ENCODE results near the gene NT5DC3. TPM values are rescaled to one million over a fixed set of nuclear protein-coding genes. Genes with fewer than 3 reads are reported as not detected.
A peak's percentile ranks its signal among the peaks of the same experiment; 100 is the strongest.

Gene NT5DC3
- total RNA-seq, result 10 to 100 TPM; 12.4 to 29.7 TPM

DNA sequence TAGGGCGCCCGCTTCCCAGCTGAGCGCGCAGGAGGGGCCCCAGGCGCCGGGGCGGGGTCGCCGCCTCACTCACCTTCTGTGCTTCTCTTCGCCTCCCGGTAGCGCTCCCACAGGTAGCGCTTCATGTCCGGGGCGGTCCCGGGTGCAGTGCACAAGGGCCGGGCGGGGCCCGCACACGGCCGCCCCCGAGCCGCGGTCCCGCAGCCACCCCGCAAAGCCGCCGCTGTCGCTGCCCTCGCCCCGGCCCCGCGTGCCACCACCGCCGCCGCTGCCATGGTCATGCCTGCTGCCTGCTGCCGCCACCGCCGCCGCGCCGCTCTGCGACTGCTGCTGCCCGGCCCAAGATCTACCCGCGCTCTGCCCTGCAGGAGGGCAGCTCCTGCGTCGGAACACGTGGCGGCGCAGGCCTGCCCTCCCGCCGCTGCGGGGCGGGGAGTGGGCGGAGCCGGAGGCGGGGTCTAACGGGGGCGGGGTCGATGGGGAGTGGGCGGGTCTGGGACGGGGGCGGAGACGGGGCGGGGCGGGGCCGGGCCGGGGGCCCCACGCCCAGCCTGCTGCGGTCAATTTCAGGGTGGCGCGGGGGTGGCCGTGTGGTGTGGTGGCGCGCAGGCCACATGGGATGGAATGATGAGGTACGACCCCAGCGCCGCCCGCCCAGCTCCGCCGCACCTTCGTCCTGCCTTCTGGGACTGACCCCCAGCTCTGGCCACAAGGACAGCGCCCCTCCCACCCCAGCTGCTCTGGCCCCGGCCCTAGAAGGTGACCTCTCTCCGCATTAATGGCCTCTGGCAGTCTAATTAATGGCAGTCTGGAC is at the start of gene NT5DC3:
Gene NT5DC3, minus strand, starts transcription at position 359 of the 814 bp plus-strand sequence. Its CDS starts 78 bp downstream, at position 281.
- TF ChIP-seq, protein P1, sequence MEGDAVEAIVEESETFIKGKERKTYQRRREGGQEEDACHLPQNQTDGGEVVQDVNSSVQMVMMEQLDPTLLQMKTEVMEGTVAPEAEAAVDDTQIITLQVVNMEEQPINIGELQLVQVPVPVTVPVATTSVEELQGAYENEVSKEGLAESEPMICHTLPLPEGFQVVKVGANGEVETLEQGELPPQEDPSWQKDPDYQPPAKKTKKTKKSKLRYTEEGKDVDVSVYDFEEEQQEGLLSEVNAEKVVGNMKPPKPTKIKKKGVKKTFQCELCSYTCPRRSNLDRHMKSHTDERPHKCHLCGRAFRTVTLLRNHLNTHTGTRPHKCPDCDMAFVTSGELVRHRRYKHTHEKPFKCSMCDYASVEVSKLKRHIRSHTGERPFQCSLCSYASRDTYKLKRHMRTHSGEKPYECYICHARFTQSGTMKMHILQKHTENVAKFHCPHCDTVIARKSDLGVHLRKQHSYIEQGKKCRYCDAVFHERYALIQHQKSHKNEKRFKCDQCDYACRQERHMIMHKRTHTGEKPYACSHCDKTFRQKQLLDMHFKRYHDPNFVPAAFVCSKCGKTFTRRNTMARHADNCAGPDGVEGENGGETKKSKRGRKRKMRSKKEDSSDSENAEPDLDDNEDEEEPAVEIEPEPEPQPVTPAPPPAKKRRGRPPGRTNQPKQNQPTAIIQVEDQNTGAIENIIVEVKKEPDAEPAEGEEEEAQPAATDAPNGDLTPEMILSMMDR (IDR thresholded peaks at IDR 0.05), result peak in 1 of 4 experiments; percentile 42
- TF ChIP-seq POLR2AphosphoS5 (IDR thresholded peaks at IDR 0.05) (peak; percentile 87), POLR2A (IDR thresholded peaks at IDR 0.05) (peak; percentile 88)
- DNase-seq (ENCODE audit: low spot score), result peak; percentile 85
- intact Hi-C loops (cut with DNase I), result loop anchor here (2.0 kb wide), 1 partner anchor 36 kb away; no protein-coding TSS in a partner anchor
- H3K27ac ChIP-seq, result peak within 1 kb of the TSS; percentile 78 to 81
- H3K4me3 ChIP-seq, result peak within 1 kb of the TSS; percentile 63 to 78
- no peaks in the 10 kb centered on the region for H3K27me3 ChIP-seq (replicated peaks; ENCODE audit: insufficient read depth)
- H3K36me3 ChIP-seq, result no peaks in the 10 kb centered on the region
- H3K4me1 ChIP-seq (replicated peaks), result no peaks in the 10 kb centered on the region
- 2% methylated on average over 19 of the region's 86 CpGs for WGBS
- H3K9me3 ChIP-seq, result no peaks in the 10 kb centered on the region

DNA sequence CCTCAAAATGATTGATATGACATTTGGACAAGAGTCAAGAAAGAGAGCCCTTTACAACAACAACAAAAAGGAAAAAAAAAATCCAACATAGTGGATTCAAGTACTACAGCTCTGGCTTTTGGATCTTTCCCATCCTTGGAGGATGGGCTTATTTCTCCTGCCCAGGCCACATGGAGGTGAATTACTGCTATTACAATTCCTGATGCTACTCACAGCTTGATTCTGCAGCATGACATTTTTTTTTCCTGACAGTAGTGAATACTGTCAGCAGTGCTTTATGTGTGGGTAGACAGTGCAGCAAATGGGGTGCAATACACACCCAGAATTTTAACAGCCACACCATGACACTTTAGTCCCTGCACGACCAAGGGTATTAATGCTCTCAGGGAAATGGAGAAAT is 46.7 kb upstream of the NT5DC3 start:
- Histone ChIP-seq H3K4me1 (replicated peaks) (no peaks in the 10 kb centered on the region), H3K27me3 (replicated peaks; ENCODE audit: insufficient read depth) (no peaks in the 10 kb centered on the region), H3K4me3 (no peak overlapping the region), H3K9me3 (no peaks in the 10 kb centered on the region), H3K36me3 (no peaks in the 10 kb centered on the region), H3K27ac (no peak overlapping the region)
- TF ChIP-seq POLR2AphosphoS5 (IDR thresholded peaks at IDR 0.05), result no peak
- no peak for DNase-seq (ENCODE audit: low spot score)
- 68% methylated on average over 1 of the region's 1 CpG for WGBS
- intact Hi-C loops (cut with DNase I), result no loop called here

DNA sequence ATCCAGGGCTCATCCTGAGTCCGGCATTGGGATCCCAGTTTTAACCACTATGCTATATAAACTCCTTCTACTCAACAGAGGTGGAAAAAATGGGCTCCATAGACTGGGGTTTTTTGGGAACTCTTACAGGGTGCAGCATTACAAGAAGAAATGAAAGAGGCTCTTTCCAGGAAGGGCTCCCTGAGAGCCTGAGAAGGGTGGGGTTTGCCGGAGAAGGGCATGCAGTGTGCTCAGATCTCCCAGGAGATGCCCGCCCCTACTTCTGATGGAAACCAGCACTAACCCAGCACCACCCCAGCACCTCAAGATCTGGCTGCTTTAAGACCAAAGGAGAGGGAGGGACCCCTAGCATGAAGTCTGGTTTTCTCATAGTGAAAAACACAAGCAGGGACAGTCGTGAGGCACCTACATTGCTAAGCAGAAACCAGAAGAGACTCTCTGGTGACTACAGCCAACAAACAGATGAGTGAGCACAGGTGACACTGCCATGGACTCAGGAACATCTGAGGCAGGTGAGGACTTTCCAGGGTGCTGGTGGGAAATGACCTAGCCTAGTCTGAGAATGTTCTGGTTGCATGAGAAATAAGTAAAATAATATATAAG is 45.3 kb upstream of the NT5DC3 start:
- no peak for DNase-seq (ENCODE audit: low spot score)
- no peaks in the 10 kb centered on the region for H3K36me3 ChIP-seq
- intact Hi-C loops (cut with DNase I), result no loop called here
- TF ChIP-seq POLR2A (IDR thresholded peaks at IDR 0.05) (no peak), POLR2AphosphoS5 (IDR thresholded peaks at IDR 0.05) (no peak)
- TF ChIP-seq, protein P1 (IDR thresholded peaks at IDR 0.05), result no peak
- no peaks in the 10 kb centered on the region for H3K9me3 ChIP-seq
- 32% methylated on average over 4 of the region's 4 CpGs for WGBS
- H3K4me3 ChIP-seq, result no peak overlapping the region
- no peaks in the 10 kb centered on the region for H3K4me1 ChIP-seq (replicated peaks)
- H3K27ac ChIP-seq, result no peak overlapping the region
- no peaks in the 10 kb centered on the region for H3K27me3 ChIP-seq (replicated peaks; ENCODE audit: insufficient read depth)

DNA sequence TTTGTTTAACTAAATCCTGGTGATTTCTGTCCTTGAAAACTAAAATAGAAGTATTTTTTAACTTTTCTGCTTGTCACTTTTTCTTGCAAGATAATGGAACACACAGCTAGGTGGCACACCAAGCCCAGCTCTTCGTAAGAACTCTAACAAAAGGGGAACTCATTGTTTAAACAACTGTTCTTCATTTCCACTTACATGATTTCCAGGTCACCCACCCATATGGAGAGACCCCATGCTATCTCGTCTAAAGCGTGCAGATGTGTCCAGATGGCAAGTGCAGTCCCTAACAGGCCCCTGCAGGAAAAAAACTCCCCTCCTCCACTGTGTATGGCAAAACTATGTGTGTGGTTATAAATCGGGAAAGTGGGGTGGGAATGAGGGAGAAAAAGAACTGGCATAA is 43.3 kb upstream of the NT5DC3 start:
- Histone ChIP-seq H3K4me3 (no peak overlapping the region), H3K27ac (no peak overlapping the region), H3K27me3 (replicated peaks; ENCODE audit: insufficient read depth) (no peaks in the 10 kb centered on the region), H3K36me3 (no peaks in the 10 kb centered on the region), H3K9me3 (no peaks in the 10 kb centered on the region), H3K4me1 (replicated peaks) (no peaks in the 10 kb centered on the region)
- intact Hi-C loops (cut with DNase I), result no loop called here
- TF ChIP-seq, protein P1 (IDR thresholded peaks at IDR 0.05), result peak in 3 of 4 experiments; percentile 37 to 59 (median 39)
- TF ChIP-seq POLR2AphosphoS5 (IDR thresholded peaks at IDR 0.05), result no peak
- DNase-seq (ENCODE audit: low spot score), result no peak
- WGBS, result 24% methylated on average over 4 of the region's 4 CpGs

DNA sequence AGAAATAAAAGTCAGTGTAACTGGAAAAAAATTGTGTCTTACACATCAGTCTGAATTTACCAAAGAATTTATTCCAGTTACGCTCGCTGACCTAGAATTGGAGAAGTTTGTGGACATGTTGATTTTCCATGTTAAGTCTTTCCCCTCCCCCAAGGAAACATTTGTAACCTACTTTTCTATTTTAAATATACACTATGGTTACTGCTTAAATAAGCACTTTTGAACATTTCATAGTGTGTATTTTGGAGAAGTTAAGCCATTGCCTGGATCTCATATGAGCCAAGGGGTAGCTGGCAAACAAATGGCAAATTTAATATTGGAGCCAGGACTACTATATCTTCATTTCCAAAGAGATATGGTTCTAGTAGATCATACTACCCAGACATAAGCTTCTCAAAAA is 42.9 kb upstream of the NT5DC3 start:
- Histone ChIP-seq H3K4me1 (replicated peaks) (no peaks in the 10 kb centered on the region), H3K27me3 (replicated peaks; ENCODE audit: insufficient read depth) (no peaks in the 10 kb centered on the region), H3K27ac (no peak overlapping the region), H3K4me3 (no peak overlapping the region), H3K9me3 (no peaks in the 10 kb centered on the region), H3K36me3 (no peaks in the 10 kb centered on the region)
- intact Hi-C loops (cut with DNase I), result no loop called here
- no peak for TF ChIP-seq POLR2AphosphoS5 (IDR thresholded peaks at IDR 0.05)
- TF ChIP-seq, protein P1 (IDR thresholded peaks at IDR 0.05), result no peak
- DNase-seq (ENCODE audit: low spot score), result no peak
- 86% methylated on average over 2 of the region's 2 CpGs for WGBS
